GM15510 (cell line): ENCODE measurements around the gene CTNNA3.

Experiments
- POLR2A ChIP-seq: IDR thresholded peaks from 3 replicates; pipeline ENCODE4 v1.6.1; 2011; ENCODE audit warnings: borderline replicate concordance; ENCODE audit not compliant: insufficient read length; ENCODE audit errors: extremely low read depth

CTNNA3 gene

GRCh38 chr10:65945061-65945460 is 1750.9 kb downstream of the CTNNA3 start:
- no peak for TF ChIP-seq POLR2A

- no peak for TF ChIP-seq POLR2A
Measured at GRCh38 chr10:65943451-65943850, 1752.5 kb downstream of the CTNNA3 start.

- no peak for TF ChIP-seq POLR2A
Measured at GRCh38 chr10:65940816-65941662, 1755.0 kb downstream of the CTNNA3 start.

- no peak for TF ChIP-seq POLR2A
Measured at GRCh38 chr10:65940105-65940504, 1755.9 kb downstream of the CTNNA3 start.

GRCh38 chr10:65931291-65932070 is 1764.5 kb downstream of the CTNNA3 start:
- TF ChIP-seq POLR2A = no peak

GRCh38 chr10:65911151-65911835 is 1784.7 kb downstream of the CTNNA3 start:
- no peak for TF ChIP-seq POLR2A

GRCh38 chr10:65910209-65910608 is 1785.8 kb downstream of the CTNNA3 start:
- no peak for TF ChIP-seq POLR2A

GRCh38 chr10:65907199-65907712 is 1788.7 kb downstream of the CTNNA3 start:
- no peak for TF ChIP-seq POLR2A

- no peak for TF ChIP-seq POLR2A
Measured at GRCh38 chr10:65903620-65904019, 1792.4 kb downstream of the CTNNA3 start.

- TF ChIP-seq POLR2A = no peak
Measured at GRCh38 chr10:65900271-65900670, 1795.7 kb downstream of the CTNNA3 start.

GRCh38 chr10:65898055-65898454 is 1797.9 kb downstream of the CTNNA3 start:
- TF ChIP-seq POLR2A = no peak

- TF ChIP-seq POLR2A = no peak
Measured at GRCh38 chr10:65894961-65895360, 1801.0 kb downstream of the CTNNA3 start.

- no peak for TF ChIP-seq POLR2A
Measured at GRCh38 chr10:65894379-65894778, 1801.6 kb downstream of the CTNNA3 start.

- TF ChIP-seq POLR2A = no peak
Measured at GRCh38 chr10:65893676-65894075, 1802.3 kb downstream of the CTNNA3 start.

GRCh38 chr10:65892284-65892683 is 1803.7 kb downstream of the CTNNA3 start:
- TF ChIP-seq POLR2A = no peak

GRCh38 chr10:65891073-65891981 is 1804.7 kb downstream of the CTNNA3 start:
- no peak for TF ChIP-seq POLR2A
